GM12874 (cell line): ENCODE measurements around the gene CATSPERZ.
A peak's percentile ranks its signal among the peaks of the same experiment; 100 is the strongest.

Source experiments
- TF ChIP-seq, protein P1 (sequence below): IDR thresholded peaks from 2 replicates; pipeline ENCODE4 v1.5.1; 2011; ENCODE audit warnings: low read depth, mild to moderate bottlenecking, control low read depth, low read length, moderate library complexity; ENCODE audit not compliant: insufficient read depth

CATSPERZ gene

DNA sequence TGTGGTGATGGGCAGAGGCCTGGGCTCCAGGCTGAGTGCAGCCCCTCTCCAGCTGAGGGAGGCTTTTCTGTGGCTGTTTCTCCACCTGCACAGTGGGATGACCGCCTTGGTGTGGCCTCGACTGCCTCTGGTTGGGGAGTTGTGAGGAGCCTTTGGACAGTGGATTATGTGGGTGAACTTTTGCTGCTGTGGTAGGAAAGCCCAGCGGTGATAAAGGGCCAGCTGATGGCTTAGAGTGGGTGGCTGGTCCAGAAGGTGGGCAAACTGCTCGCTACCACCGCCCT is 3.8 kb downstream of the CATSPERZ start:
- TF ChIP-seq, protein P1, sequence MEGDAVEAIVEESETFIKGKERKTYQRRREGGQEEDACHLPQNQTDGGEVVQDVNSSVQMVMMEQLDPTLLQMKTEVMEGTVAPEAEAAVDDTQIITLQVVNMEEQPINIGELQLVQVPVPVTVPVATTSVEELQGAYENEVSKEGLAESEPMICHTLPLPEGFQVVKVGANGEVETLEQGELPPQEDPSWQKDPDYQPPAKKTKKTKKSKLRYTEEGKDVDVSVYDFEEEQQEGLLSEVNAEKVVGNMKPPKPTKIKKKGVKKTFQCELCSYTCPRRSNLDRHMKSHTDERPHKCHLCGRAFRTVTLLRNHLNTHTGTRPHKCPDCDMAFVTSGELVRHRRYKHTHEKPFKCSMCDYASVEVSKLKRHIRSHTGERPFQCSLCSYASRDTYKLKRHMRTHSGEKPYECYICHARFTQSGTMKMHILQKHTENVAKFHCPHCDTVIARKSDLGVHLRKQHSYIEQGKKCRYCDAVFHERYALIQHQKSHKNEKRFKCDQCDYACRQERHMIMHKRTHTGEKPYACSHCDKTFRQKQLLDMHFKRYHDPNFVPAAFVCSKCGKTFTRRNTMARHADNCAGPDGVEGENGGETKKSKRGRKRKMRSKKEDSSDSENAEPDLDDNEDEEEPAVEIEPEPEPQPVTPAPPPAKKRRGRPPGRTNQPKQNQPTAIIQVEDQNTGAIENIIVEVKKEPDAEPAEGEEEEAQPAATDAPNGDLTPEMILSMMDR = no peak

GRCh38 chr11:64304316-64305072 is 4.3 kb downstream of the CATSPERZ start:
- TF ChIP-seq, protein P1 = peak; percentile 90

GRCh38 chr11:64305075-64305690 is 5.0 kb downstream of the CATSPERZ start, which contains the start of gene ESRRA:
Gene ESRRA, plus strand, starts transcription at chr11:64305524. Its CDS starts 1,656 bp downstream, at chr11:64307180.
- TF ChIP-seq, protein P1 = no peak

- TF ChIP-seq, protein P1 = peak; percentile 60
Observed at GRCh38 chr11:64305691-64306562, 5.8 kb downstream of the CATSPERZ start.

DNA sequence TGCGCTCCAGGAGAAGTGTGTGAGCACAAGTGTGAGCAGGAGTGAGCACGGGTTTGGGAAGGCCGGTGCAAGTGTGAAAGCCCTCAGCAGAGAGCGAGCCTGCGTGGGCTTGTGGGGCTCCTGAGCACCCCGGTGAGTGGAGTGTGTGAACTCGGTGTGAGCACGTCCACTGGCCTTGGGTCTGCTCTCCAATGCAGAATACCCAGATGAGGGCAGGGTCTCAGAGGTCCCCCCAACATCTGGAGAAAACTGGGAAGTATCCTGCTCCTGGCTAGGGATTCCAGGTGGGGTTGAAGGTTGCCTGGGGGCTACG is 6.4 kb downstream of the CATSPERZ start:
- TF ChIP-seq, protein P1 = no peak

DNA sequence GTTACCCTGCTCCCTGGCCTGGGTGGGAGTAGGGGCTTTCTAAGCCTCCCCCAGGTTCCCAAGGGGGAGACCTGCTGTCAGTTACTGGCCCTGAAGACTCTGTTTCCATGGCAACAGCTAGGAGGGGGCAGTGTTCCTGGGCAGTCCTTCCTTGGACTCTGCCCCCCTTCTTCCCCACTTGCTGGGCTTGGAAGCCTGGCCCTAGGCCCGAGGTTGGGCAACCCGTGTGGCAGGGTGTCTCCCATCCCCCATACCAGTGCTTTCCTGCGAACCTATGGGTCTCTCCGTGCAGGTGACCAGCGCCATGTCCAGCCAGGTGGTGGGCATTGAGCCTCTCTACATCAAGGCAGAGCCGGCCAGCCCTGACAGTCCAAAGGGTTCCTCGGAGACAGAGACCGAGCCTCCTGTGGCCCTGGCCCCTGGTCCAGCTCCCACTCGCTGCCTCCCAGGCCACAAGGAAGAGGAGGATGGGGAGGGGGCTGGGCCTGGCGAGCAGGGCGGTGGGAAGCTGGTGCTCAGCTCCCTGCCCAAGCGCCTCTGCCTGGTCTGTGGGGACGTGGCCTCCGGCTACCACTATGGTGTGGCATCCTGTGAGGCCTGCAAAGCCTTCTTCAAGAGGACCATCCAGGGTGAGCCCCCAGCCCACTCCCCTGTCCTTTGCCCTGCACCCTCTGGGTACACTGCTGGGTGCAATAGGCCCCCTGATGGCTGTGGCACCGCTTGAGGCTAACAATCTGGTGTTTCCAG is 6.9 kb downstream of the CATSPERZ start:
- TF ChIP-seq, protein P1 = no peak

DNA sequence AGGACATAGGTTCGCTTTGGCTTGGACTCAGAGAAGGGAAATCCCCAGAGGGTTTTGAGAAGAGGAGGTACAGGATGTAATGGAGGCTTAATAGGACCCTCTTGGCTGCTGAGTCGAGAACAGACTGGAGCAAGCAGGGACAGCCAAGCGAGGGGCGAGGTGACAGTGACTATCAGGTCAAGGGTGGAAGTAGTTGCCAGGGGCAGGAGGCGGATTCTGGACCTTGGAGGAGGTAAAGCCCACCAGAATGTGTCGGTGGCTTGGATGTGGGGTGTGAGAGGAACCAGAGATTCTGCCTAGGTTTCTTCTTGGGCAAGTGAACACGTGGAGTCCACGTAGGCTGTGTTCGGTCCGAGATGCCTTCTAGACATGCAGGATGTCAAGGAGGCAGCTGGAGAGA is 12.8 kb downstream of the CATSPERZ start:
- TF ChIP-seq, protein P1 = no peak
